Fibroblast of villous mesenchyme (primary cell): Measurements from ENCODE around the gene ARHGEF40. TPM values are rescaled to one million over a fixed set of nuclear protein-coding genes. Genes with fewer than 3 reads are reported as not detected.

Source experiments
- DNase-seq: peaks from one replicate; pipeline ENCODE4 v3.0.0-alpha.2; 2010; ENCODE audit warnings: low read depth
- H3K4me3 ChIP-seq: 2 replicates; pipeline ENCODE4 v1.5.1; 2011; ENCODE audit warnings: low read depth, mild to moderate bottlenecking, low read length
- CTCF ChIP-seq: IDR thresholded peaks from 2 replicates; pipeline ENCODE4 v1.5.1; 2012; ENCODE audit warnings: low read depth, mild to moderate bottlenecking, low read length; ENCODE audit not compliant: insufficient read depth
- total RNA-seq: library from RNA; depleted of rRNA; stranded (reverse); fragments of >200 nt; gene quantifications from 2 replicates; pipeline ENCODE4 v1.2.3, GENCODE V29; 2012

The ARHGEF40 gene
- total RNA-seq, 1 donor: 45.3 TPM

- no peak for DNase-seq
- H3K4me3 ChIP-seq: no peak overlapping the region
- no peak for TF ChIP-seq CTCF
Measured at GRCh38 chr14:21084396-21084795, 14.3 kb downstream of the ARHGEF40 start.

- DNase-seq: peak; percentile 41
- H3K4me3 ChIP-seq: no peak overlapping the region
- TF ChIP-seq CTCF: no peak
Measured at GRCh38 chr14:21084998-21085853, 15.1 kb downstream of the ARHGEF40 start.

GRCh38 chr14:21086908-21087293, 16.8 kb downstream of the ARHGEF40 start:
- no peak for DNase-seq
- H3K4me3 ChIP-seq: no peak overlapping the region
- TF ChIP-seq CTCF: no peak

GRCh38 chr14:21087294-21088091, 17.4 kb downstream of the ARHGEF40 start:
- TF ChIP-seq CTCF: no peak
- no peak overlapping the region for H3K4me3 ChIP-seq
- peak; percentile 62 for DNase-seq

GRCh38 chr14:21088687-21089086, 18.6 kb downstream of the ARHGEF40 start:
- TF ChIP-seq CTCF: no peak
- no peak for DNase-seq
- H3K4me3 ChIP-seq: no peak overlapping the region

- no peak overlapping the region for H3K4me3 ChIP-seq
- no peak for DNase-seq
- no peak for TF ChIP-seq CTCF
Measured at GRCh38 chr14:21089271-21089670, 19.2 kb downstream of the ARHGEF40 start.

- DNase-seq: no peak
- no peak overlapping the region for H3K4me3 ChIP-seq
- no peak for TF ChIP-seq CTCF
Measured at GRCh38 chr14:21089877-21090193, 19.7 kb downstream of the ARHGEF40 start.
